Medulla oblongata (tissue), 1 donor: ENCODE results near the gene SLIT3.

Experiments
- DNase-seq: peaks from one replicate; pipeline ENCODE4 v3.0.0-alpha.2; 2015; ENCODE audit errors: extremely low spot score

Gene SLIT3

GRCh38 chr5:169265888-169266287 lies 35.1 kb downstream of the SLIT3 start:
- DNase-seq: no peak

DNA sequence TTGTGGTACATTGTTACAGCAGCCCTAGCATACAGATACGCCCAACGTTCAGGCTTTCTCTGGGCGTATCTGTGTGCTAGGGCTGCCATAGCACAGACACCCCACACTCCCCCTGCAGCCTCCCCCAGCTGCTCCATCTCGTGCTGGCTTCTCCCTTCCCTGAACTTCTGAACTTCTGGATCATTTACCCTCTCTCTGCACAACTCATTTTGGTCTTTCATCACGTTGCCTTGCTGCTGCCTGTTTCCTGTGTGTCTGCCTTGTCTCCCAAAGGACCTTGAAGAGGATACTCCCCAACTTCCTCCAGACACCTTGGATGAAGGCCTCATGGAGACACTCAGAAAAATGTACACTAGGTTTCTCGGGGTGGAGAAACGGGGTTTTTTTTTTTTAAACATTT lies 37.3 kb downstream of the SLIT3 start:
- no peak for DNase-seq

- DNase-seq: no peak
These were observed 39.9 kb downstream of the SLIT3 start for GRCh38 chr5:169260896-169261569.

DNA sequence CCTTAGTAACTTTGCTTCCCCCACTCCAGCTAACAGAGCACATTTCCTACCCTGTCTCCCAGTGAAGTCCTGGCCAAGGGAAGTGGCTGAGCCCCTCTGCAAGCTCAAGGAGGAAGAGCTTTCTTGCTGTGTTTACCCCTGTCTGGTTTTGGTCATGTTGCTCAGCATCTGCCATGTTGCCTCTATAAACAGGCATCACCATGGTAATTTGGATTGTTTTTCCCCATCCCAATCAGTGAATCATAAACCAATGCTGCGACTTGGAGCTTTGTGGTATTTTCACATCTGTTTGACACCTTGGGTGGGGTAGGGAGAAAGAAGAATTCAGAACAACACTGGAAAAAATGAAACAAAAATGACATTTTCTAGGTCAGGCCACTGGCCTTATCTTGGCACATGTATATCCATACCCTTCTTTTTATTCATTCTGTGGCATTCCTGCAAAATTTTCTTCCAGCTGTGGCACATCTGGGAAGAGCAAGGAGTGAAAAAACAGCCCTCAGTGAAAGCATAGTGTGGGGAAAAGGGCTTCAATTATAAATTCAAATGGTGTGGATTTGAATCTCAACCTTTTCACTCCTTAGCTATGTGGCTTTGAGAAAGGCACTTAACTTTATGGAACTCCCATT lies 42.5 kb downstream of the SLIT3 start:
- no peak for DNase-seq

DNA sequence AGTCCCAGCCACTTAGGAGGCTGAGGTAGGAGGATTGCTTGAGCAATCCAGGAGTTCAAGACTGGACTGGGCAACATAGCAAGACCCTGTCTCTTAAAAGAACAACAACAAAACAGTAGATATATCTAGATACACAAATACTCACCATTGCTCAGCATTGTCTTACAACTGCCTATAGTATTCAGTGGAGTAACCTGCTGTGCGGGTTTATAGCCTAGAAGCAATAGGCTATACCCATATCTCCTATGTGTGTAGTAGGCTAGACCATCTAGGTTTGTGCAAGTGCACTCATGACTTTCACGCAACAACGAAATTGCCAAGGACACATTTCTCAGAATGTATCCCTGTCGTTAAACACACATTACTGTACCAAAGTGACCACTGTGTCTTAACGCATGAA lies 44.7 kb downstream of the SLIT3 start:
- DNase-seq: no peak

- DNase-seq: no peak
These were observed 47.9 kb downstream of the SLIT3 start for GRCh38 chr5:169253071-169253470.

GRCh38 chr5:169251333-169252084 lies 49.4 kb downstream of the SLIT3 start:
- DNase-seq: no peak

DNA sequence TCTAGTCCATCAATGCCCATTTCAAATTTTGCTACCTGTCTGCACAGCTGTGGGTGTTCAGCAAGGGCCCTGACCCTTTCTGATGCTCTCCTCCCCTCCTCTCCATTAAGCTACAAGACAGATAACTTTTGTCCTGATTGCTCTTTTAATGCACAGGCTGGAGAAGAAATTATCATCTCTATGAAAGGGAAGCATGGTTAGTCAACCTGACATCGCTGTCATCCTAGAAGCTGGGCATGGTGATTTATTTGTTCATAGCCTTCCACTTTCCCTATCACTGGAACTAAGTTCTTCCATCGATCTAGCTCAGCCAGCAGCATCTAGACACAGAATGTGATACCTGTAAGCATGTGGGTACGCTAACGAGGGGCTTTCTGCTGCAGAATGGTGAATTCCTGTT lies 50.1 kb downstream of the SLIT3 start:
- no peak for DNase-seq

DNA sequence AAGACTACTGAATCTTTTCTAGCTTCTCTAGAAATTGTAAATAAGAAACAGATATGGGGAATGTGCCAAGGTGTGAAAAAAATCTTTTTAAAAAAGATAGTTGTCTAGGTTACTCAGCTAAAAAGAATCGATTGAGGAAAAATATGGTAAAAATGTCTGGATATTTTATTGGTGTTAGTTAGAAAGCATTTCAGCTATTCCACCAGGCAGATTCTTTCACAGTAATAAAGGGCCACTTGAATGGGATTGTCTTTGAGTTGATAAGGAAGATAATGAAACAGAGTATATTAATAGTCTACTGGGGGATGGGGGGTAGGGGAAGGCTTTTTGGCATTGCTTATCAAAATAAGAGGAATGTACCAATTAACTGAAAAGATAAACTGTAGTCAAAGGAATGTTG lies 51.9 kb downstream of the SLIT3 start:
- DNase-seq: no peak

DNA sequence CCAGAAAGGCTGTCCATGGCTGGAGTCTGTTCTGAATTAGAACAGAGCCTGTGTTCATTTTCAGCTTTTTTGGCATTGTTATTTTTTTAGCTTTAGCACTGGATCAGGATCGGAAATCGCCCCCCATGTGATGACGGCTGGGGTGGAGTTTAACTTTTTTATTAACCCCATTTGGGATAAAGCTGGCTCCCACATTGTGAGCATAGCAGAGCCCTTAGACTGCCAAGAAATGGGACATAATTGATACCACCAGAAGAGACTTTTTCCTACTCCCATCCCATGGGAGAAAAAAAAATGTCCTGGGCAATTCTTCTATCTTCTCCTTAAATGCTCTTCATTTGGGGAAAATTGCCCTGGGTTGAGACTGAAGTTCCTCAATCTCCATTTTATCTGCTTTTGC lies 52.4 kb downstream of the SLIT3 start:
- DNase-seq: no peak

DNA sequence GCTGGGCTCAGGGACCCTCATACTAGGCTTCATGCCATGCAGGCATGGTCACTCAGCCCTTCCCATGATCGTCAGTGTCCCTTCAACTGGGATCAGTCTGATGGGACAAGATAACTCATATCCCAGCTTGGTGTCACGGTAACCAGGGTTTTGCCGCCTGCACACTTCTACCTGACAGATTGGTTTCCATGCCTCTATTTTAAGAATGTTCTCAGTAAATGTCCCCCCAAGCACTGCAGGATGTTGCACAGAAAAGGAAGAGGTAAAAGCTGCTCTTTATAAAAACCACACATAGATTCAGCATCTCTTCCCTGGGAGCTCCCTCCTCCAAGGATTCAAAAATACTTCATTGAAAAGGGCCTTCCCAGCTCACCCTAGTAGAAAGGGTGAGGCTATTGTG lies 56.1 kb downstream of the SLIT3 start:
- DNase-seq: no peak

DNA sequence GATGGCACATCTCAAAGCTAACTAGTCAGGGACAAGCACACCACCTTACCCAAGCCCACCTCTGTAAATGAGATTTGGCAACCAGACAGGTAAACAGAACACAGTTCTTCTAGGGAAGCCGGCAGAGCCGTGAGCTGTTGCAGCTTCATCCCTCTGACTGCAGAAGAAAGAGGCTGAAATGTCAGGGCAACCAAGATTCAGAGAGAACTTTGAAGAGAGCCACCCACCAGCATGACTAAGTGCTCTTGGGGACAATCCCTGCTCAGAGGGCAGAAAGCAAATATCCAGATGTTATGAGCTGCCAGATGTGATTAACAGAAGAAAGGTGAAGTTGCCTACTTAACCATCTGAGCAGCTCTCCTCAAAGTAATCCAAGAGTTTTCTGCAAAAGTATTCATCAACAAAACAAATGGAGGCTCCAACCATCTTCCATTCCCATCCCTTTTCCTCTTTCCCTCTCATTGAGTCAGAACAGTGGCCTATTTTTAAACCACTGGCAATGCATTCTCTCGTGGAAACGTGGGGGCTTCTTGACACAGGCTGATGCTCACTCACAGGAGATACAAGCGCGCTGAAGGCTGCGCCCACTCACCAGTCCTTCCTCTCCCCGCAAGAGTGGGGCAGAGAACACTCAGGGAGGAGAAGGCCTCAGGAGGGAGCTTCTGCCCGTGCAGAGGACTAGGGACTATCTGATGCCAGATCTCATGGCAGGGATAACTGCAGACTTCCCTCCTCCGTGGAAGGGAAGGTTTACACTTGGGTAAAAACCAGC lies 57.1 kb downstream of the SLIT3 start:
- DNase-seq: no peak

GRCh38 chr5:169242849-169243186 lies 58.1 kb downstream of the SLIT3 start:
- DNase-seq: no peak

DNA sequence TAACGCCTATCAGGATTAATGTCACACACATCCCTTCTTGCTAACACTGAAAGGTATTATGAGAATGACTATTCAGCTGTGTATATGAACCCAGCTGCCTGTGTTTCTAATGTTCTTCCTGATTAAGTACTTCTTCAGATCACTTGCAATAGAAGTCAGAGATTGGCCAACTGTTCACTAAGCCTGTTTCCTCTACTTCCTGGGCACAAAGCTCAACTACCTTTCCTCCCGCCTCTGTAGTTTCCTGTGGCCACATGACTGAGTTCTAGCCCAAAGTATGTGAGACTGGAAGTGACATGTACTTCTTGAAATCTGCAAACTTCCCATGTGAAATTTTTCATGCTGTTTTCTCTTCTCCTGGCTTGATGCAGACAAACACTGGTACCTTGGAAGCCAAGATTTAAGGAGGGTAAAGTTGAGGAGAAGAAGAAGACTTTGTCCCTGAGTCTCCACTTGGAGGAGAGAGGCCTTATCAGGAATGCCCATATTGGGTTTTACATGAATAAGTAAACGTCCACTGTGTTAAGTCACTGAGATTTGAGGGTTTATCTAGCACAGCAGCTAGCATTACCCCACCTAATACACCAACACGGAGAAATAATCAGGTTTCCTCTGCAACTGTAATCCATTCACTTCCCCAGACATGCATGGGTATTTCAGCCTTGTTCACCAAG lies 58.6 kb downstream of the SLIT3 start:
- DNase-seq: no peak

- no peak for DNase-seq
These were observed 71.5 kb downstream of the SLIT3 start for GRCh38 chr5:169229342-169229892.

DNA sequence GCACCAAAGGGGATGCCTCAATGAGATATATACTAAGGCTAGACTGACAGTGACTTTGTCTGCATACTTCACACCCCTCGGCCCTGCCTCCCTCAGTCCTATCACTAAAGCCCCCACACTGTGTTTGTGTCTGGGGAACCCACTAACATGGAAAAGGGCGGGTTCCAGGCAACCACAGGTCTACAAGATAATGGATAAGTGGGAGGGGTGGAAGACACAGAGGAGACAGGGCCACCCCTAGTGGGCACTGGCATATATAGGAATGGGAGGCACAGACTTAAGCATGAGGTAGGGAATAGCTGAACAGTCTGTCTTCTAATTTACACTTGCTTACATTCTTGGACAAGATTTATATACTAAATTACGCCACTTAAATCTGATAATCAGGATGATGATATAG lies 74.0 kb downstream of the SLIT3 start:
- DNase-seq: no peak

- no peak for DNase-seq
These were observed 75.0 kb downstream of the SLIT3 start for GRCh38 chr5:169225830-169226356.

GRCh38 chr5:169223595-169223953 lies 77.4 kb downstream of the SLIT3 start:
- DNase-seq: no peak

- no peak for DNase-seq
These were observed 77.9 kb downstream of the SLIT3 start for GRCh38 chr5:169222934-169223594.

GRCh38 chr5:169221519-169221918 lies 79.4 kb downstream of the SLIT3 start:
- DNase-seq: no peak

GRCh38 chr5:169219961-169220360 lies 81.0 kb downstream of the SLIT3 start:
- DNase-seq: no peak
